HG03432 (cell line): ENCODE results near the gene ACOXL.

ENCODE experiments used
- ATAC-seq: cut with Tn5 transposase; IDR thresholded peaks from one replicate; pipeline ENCODE4 v1.9.1; 2021; ENCODE audit warnings: mild to moderate bottlenecking, moderate library complexity; ENCODE audit not compliant: unreplicated experiment

ACOXL gene

DNA sequence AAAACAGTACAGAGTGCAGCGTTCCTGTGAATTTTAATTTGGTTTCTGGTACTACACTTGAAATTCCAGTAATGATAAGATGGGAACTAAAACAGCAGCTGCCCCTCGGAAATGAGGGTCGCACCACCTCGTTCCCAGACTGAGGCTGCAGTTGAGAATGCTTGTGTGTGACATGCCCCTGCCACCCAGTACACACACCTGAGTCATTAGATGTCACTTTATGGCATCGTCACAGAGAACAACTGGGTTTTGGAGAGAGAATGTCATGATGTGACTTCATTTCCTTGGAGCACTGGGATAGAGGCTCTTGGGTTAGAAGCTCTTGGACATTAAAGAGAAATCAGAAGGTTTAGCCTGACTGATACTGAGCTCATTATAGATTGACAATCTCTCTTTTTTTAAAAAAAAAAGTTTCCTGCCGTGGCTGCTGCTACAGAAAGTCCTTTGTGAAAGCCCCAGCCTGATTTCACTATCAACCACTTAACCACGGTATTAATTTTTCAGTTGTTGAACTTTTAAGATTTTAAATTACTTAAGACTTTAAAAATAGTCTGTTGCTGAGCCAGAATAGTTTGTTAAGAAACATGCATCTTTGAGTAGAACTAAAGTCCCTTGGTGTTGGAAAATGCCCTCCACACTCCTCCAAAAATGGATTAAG is 412.9 kb downstream of the ACOXL start:
- no peak for ATAC-seq

DNA sequence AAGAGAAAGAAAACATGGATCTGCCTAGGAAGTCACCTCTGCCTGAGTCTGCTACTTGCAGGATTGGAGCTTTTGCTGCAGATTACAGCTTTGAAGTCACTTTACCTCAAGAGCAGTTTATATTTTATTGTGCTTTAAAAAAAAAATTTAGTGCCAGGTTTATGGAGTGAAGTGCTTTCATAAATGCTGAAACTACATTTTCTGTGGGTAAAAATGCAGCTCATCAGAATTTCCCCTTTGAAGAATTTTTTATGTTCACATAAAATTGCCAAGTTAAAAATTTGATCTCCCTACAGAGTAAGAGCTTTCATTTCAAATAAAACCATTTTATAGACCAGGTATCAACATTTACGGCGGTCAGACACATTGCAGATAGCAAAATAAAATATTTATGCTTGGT is 413.6 kb downstream of the ACOXL start:
- ATAC-seq: no peak

DNA sequence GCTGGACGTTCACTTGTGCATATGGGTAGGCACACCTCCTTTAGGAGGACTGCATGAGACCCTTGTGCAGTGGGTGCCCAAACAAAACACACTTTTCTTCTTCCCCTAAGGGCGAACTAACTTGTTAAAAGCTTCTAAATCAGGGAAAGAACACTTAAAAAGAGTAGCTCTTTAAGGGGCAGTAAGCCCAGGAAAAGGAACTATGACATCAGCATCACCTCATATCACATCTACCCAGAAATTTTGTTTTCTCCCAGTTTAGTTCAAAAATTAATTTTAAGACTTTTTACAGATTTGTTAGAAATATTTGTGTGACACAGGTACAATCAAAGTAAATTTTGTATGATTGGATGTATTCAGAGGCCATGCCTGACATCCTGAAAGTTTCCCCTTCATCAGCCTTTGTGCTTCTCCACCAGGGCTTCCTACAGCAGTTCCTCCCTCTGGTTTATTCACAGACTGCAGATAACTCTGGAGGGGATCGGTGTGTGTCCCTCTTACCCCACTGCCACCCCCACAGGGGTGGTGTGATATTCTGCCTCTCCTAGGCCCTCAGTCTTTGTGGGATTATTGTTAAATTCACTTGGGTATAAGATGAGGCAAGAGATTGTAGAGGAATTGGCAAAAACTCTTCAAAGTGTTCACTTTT is 416.0 kb downstream of the ACOXL start:
- ATAC-seq: no peak

DNA sequence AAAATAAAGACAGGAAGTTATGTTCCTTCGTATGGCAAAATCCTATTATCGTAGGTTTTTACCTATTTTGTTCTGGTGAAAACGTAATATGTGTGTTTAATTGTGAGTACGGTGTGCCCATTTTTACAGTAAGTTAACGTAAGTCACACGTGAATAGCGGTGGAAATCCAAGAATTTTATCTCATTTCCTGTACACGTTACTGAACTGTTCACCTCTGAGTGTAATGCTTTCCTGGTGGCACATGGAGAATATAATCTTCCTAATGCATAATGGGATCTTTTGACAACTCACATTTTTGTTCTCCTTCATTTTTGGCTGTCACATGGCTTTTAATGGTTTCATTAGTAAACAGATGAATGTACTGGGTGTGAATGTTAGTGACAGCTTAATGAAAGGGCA is 416.6 kb downstream of the ACOXL start:
- ATAC-seq: no peak

DNA sequence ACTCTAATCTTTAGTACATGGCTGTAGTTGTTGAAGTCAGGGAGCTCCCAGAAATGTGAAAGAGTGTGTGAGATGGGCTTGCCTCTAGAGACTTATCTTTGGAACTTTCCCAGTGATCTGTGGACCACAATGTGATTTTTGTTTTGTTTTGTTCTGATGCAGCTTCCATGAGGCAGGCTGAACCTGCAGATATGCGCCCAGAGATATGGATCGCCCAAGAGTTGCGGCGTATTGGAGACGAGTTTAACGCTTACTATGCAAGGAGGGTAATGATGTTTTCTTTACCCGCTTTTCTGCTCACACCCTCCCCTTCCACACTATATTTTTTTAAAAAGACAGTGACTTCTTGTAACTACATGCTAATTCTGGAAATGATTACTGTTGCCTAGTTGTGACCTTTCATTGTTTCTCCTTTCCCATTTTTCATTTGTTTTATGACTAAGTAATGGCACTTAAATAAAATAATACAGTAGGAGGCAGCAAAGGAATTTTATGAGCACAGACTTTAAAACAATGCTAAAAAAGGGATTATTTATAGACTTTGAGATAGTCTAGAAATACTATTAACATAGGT is 417.6 kb downstream of the ACOXL start:
- ATAC-seq: no peak

DNA sequence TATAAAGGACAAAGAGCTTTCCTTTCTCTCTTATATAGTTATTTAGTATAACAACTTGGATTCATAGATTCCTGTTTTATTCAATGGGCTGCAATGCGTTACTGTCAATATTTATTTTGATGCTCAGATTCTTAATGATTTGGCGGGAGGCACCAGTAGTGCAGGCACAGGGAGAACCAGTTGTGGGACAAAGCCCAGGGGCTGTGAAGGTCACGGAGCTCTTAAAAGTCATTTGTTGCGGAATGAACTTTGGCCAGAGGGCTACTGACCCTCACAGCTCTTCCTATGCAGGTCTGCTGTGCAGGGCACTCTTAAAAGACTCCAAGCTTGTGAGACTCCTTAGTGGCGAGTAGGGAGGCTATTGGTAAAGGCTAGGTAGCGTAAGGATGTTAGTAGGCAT is 422.4 kb downstream of the ACOXL start:
- ATAC-seq: no peak

DNA sequence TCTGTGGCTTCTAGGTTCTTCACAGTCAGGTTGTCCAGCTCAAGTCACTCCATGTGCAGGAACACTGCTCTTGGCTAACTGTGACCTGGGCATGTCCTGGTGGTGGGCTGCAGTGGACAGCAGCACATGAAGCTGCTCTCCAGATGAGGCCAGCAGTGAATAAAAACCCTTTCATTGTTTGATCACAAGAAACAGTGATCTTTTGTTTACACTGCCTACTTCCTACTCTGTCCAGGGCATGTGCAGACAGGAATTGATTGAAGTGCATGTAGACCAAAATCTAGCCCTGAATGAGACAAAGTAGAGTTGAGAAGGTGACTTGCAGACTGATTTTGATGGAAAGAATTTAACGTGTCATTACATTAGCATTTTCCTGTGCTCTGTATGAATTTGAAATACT is 423.2 kb downstream of the ACOXL start:
- ATAC-seq: no peak

DNA sequence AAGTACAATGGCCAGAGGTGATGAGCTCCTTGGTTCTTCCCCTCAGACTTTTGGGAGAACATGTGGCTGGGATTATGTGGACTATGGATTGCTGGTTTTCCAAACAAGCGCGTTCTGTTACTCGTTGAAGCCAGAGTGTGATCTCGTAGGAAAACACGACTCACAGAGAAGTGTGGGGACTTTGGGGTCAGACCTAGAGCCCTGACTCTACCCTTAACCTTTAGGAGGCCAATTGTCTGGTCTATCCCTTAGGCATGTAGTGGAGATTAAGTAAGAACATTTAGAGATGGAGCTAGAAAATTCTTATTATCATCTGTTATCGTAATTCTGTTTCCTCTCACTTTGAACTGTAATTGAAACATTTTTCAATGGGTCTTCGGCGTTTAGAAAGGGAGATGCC is 424.2 kb downstream of the ACOXL start:
- no peak for ATAC-seq

DNA sequence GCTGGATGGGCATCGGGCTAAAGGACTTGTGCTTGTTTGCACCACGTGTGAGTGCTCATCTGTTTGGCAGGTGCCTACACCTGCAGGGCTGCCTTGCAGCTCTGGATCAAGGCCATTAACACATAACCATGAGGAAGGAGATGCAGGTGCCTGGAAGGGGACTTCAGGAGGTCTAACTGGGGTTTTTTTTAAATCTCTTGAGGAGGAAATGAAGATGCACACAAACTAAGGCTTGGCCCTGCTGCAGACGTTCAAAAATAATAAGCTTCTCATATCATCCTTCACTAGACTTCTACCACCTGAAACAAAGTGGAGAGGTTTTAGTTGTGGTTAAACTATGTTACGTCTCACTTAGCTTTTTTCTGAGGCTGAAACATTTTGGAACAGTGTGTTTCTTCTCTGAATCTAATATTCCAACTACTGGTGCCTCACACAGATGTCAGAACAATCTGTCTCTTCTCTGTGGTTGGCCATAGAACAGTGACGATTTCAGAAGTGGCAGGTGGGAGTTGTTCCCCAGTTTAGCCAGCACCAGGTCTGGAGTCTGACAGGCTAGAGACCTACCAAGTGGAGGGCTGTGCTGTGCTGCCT is 424.8 kb downstream of the ACOXL start:
- ATAC-seq: peak; percentile 71

DNA sequence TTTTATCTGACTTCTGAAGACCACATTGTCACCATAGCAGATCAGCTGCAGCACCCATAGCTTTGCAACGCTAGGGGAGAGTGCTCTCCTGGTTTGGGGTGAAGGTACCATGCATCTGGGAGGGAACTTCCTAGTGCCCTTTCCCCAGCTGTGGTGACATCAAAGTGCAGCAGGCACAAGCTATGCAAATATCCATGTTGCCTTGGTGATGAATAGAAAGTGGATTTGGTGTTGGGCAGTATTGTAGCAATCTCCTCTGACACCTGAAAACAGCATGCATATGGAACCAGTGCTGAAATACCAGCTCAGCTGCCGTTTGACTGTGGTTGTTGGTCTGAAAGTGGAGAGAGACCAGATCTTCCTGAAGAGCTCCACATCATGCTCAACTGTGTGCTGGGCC is 425.4 kb downstream of the ACOXL start:
- peak; percentile 66 for ATAC-seq

DNA sequence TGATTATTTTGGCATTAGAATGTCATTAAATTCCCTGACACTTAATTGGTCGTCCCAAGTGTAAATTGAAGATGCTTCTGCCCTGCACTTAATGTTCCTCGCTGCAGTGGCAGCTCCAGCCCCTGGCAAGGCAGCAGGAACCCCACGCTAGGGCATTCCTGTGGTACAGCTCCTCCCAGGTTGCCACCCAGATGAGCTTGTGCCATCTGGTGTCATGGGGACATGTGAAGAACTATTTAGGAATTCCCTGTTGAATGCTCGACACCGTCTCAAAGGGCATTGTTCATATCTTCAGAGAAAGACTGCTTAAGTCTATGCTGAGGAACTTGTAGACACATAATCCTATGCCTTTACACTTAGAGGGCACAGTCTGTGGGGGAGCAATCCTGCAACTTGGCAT is 427.3 kb downstream of the ACOXL start:
- no peak for ATAC-seq

DNA sequence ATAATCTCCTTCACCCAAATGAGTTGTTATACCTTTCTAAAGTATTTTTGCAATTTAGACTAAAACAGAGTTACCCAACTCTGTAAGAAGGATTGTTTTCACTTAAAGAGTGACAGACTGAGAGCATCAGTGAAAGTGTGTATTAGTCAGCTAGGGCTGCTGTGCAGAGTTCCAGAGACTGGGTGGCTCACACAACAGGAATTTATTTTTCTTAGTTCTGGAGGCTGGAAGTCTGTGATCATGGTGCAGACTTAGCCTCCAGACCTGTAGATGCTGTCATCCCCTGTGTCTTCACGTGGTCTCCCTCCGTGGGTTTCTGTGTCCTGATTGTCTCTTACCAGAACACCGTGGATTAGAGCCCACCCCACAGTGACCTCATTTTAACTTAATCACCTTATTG is 428.4 kb downstream of the ACOXL start:
- no peak for ATAC-seq

DNA sequence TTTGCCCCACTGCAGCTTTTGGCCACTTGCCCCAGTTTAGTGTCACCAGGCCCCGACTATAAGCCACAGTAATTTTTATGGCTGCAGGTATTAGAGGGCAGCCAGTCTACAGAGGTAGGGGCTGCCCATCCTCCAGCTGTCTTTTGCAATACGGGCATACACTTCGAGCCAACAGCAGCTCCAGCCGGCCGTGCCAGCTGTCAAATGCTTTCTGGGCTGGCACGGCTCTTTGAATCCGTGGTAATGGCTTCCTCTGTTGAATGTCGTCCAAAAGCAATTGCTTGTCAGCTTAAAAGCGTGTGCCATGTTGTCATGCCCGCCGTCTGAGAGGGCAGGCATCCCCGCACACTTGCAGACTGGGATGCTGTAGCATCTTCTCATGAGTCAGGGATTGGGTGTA is 429.6 kb downstream of the ACOXL start:
- no peak for ATAC-seq

DNA sequence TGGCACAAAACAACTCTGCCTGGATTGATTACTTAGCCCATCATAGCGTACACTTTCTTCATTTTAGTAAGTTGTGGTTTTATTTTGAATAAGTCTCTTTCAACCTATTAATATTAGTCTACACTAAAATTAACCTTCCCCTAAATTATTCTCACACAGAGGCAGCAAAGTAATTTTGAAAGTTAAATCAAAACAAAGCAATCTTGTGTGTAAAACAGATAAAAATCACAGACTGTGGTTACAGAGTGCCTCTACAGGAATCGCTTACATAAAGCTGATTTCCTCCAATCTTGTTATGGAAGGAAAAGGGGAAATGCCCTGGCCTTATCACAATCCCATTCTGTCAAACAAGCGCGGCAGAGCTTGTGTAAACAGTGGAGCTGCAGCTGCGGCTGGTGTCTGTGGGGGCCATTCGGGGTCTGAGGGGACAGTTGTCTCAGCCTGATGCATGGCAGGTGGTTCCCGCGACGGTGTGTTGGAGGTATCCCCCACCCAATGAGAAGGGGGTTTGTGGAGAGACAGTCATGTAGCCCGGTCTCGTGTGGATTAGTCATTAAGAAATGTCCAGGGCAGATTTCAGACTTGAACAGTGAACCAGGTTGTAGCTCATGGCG is 430.5 kb downstream of the ACOXL start:
- ATAC-seq: peak; percentile 37

DNA sequence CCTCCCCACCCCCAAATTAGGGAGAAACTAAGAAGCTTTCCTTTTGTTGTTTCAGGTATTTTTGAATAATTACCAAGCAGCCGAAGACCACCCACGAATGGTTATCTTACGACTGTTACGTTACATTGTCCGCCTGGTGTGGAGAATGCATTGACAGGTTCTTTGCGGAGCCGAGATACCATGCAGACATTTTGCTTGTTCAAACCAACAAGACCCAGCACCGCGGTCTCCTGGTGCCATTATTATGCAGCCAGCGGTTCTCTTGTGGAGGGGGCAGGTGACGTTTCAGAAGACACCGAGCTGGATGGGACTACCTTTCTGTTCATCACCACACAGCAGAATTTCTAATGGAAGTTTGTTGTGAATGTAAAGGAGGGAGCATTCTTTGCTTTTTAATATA is 431.7 kb downstream of the ACOXL start:
- no peak for ATAC-seq

DNA sequence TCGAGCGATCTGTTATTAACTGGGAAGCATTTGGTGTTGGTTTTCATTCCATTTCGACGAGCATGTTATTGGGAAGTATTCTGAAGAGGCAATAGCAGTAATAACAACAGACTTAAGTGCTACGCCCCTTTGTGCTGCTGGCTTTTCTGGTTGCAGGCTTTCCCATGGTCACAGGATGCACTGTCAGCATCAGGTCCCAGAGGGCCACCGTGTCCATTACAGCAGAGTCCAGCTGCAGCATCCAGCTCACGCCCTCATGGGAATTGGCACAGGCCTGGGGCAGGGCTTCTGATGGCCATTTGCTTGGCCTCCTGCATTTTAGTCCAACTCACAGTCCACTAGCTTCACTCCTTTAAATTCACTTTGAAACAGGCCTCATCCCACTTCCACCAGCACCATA is 432.7 kb downstream of the ACOXL start:
- no peak for ATAC-seq

DNA sequence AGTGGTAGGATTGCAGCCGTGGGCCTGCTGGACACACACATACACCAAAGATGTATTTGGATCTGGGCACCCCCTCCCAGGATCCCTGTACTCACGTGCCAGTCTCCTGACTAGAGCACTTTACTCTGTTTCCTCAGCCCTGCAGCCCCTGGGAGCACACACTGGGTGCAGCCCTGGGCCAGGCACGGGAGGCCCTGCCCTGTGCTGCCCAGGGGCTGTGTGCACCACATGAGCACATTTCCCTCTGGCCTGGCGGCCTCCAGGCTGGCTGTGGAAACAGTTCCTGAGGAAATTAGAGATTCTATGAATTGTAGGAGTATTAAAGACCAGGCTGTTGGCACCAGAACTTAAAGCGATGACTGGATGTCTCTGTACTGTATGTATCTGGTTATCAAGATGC is 433.7 kb downstream of the ACOXL start:
- ATAC-seq: no peak

DNA sequence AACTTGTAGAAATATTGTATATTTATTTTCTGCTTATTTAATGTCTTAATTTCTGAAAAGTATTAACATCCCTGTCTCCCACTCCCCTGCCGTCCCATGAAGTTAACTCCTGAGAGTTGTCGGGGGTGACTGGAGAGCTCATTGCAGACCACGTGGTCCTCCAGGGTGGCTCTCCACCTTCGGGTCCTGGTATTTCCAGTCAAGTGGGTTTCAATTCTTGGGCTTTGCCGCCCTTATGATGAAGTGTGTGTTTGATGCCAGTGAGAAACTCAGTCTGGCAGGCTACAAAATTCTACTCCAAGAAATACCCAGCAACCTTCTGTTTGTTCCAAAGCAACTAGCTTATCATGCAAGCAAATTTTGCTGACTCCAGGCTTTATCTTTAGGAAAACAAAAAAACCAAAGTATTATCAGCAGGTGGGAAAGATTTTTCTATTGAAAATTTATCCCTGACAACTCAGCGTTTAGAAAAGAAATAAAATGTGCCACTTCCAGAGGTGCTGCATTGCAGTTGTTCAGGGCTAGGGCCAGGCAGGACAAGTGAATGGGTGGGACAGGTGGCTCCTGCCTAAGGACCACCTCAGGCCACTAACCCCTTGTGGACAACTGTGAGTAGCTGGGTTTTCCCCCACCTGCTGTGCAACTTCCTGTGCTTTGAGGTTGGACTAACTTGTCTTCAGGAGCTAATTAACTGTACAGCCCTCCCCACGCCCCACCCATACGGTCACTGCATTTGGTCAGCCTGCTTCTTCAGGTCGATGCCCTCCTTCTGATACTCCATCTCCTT is 434.9 kb downstream of the ACOXL start:
- no peak for ATAC-seq

DNA sequence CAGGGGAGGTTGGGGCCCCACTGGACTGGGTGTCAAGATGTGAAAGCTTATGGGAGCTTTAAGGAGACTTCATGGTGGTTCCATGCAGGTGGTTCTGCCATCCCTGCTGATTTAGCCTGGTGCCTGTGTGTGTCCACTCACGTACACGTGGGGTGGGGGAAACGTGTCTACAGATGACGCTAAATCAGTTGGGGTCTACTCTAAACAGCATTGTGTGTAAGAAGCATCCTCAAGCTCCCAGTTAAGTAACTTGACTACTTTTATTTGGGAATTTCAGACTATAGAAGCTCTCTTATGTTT is 435.4 kb downstream of the ACOXL start:
- no peak for ATAC-seq
